ENCODE data around the gene CROCC. TPM values are rescaled to one million over a fixed set of nuclear protein-coding genes. Genes with fewer than 3 reads are reported as not detected.
"Not testable (repeated sequence)": the region's sequence is repeated elsewhere in the genome, so short reads cannot be mapped to it uniquely, and the experiment has no call there.

Gene CROCC
- total RNA-seq, 1 experiment from 2014 or later, result 21.7 TPM

- not testable (repeated sequence) for H3K4me1 ChIP-seq (replicated peaks); DNase-seq (ENCODE audit: low read depth in 1 of 2, low spot score in 2 of 2); H3K27ac ChIP-seq; H3K36me3 ChIP-seq; H3K27me3 ChIP-seq (replicated peaks); H3K9me3 ChIP-seq (replicated peaks); H3K4me3 ChIP-seq
These were observed 7.7 kb downstream of the CROCC start for GRCh38 chr1:16929146-16930041.

- not testable (repeated sequence) for H3K9me3 ChIP-seq (replicated peaks); DNase-seq (ENCODE audit: low read depth in 1 of 2, low spot score in 2 of 2); H3K27me3 ChIP-seq (replicated peaks); H3K27ac ChIP-seq; H3K36me3 ChIP-seq; H3K4me3 ChIP-seq; H3K4me1 ChIP-seq (replicated peaks)
These were observed 9.6 kb downstream of the CROCC start for GRCh38 chr1:16931206-16931934.

GRCh38 chr1:16933945-16934344, 12.2 kb downstream of the CROCC start:
- H3K36me3 ChIP-seq; H3K27ac ChIP-seq; H3K27me3 ChIP-seq (replicated peaks); H3K4me3 ChIP-seq; DNase-seq (ENCODE audit: low read depth in 1 of 2, low spot score in 2 of 2); H3K9me3 ChIP-seq (replicated peaks); H3K4me1 ChIP-seq (replicated peaks): not testable (repeated sequence)

- H3K4me3 ChIP-seq; H3K9me3 ChIP-seq (replicated peaks); H3K27me3 ChIP-seq (replicated peaks); DNase-seq (ENCODE audit: low read depth in 1 of 2, low spot score in 2 of 2); H3K27ac ChIP-seq; H3K4me1 ChIP-seq (replicated peaks); H3K36me3 ChIP-seq: not testable (repeated sequence)
These were observed 14.8 kb downstream of the CROCC start for GRCh38 chr1:16936580-16936979.

- Histone ChIP-seq H3K4me1 (replicated peaks) (no peaks in the 10 kb centered on the region), H3K27ac (no peak overlapping the region), H3K27me3 (replicated peaks) (no peaks in the 10 kb centered on the region), H3K9me3 (replicated peaks) (no peaks in the 10 kb centered on the region), H3K4me3 (no peak overlapping the region), H3K36me3 (no peaks in the 10 kb centered on the region)
- no peak for DNase-seq (ENCODE audit: low read depth in 1 of 2, low spot score in 2 of 2)
These were observed 16.9 kb downstream of the CROCC start for GRCh38 chr1:16938351-16939321.

- not testable (repeated sequence) for H3K36me3 ChIP-seq; H3K4me3 ChIP-seq; DNase-seq (ENCODE audit: low read depth in 1 of 2, low spot score in 2 of 2); H3K9me3 ChIP-seq (replicated peaks); H3K4me1 ChIP-seq (replicated peaks); H3K27me3 ChIP-seq (replicated peaks); H3K27ac ChIP-seq
These were observed 17.9 kb downstream of the CROCC start for GRCh38 chr1:16939386-16940180.

- Histone ChIP-seq H3K27ac (no peak overlapping the region), H3K4me1 (replicated peaks) (no peaks in the 10 kb centered on the region), H3K36me3 (no peaks in the 10 kb centered on the region), H3K27me3 (replicated peaks) (no peaks in the 10 kb centered on the region), H3K9me3 (replicated peaks) (no peaks in the 10 kb centered on the region), H3K4me3 (no peak overlapping the region)
- no peak for DNase-seq (ENCODE audit: low read depth in 1 of 2, low spot score in 2 of 2)
These were observed 22.3 kb downstream of the CROCC start for GRCh38 chr1:16944038-16944437.

- not testable (repeated sequence) for H3K36me3 ChIP-seq; H3K9me3 ChIP-seq (replicated peaks); H3K4me3 ChIP-seq; H3K4me1 ChIP-seq (replicated peaks); DNase-seq (ENCODE audit: low read depth in 1 of 2, low spot score in 2 of 2); H3K27me3 ChIP-seq (replicated peaks); H3K27ac ChIP-seq
These were observed 23.8 kb downstream of the CROCC start for GRCh38 chr1:16945512-16945911.

GRCh38 chr1:16946185-16946584, 24.5 kb downstream of the CROCC start:
- H3K27me3 ChIP-seq (replicated peaks); H3K36me3 ChIP-seq; H3K4me3 ChIP-seq; H3K27ac ChIP-seq; H3K9me3 ChIP-seq (replicated peaks); DNase-seq (ENCODE audit: low read depth in 1 of 2, low spot score in 2 of 2); H3K4me1 ChIP-seq (replicated peaks): not testable (repeated sequence)

GRCh38 chr1:16946646-16947045, 24.9 kb downstream of the CROCC start:
- Histone ChIP-seq H3K27ac (no peak overlapping the region), H3K4me1 (replicated peaks) (no peaks in the 10 kb centered on the region), H3K27me3 (replicated peaks) (no peaks in the 10 kb centered on the region), H3K36me3 (no peaks in the 10 kb centered on the region), H3K4me3 (no peak overlapping the region), H3K9me3 (replicated peaks) (no peaks in the 10 kb centered on the region)
- DNase-seq (ENCODE audit: low read depth in 1 of 2, low spot score in 2 of 2), result no peak

GRCh38 chr1:16948282-16948891, 26.7 kb downstream of the CROCC start:
- not testable (repeated sequence) for DNase-seq (ENCODE audit: low read depth in 1 of 2, low spot score in 2 of 2); H3K9me3 ChIP-seq (replicated peaks); H3K27ac ChIP-seq; H3K27me3 ChIP-seq (replicated peaks); H3K4me3 ChIP-seq; H3K4me1 ChIP-seq (replicated peaks); H3K36me3 ChIP-seq

GRCh38 chr1:16949026-16949425, 27.3 kb downstream of the CROCC start:
- H3K9me3 ChIP-seq (replicated peaks); H3K27ac ChIP-seq; H3K36me3 ChIP-seq; H3K27me3 ChIP-seq (replicated peaks); H3K4me3 ChIP-seq; DNase-seq (ENCODE audit: low read depth in 1 of 2, low spot score in 2 of 2); H3K4me1 ChIP-seq (replicated peaks): not testable (repeated sequence)

- not testable (repeated sequence) for H3K27ac ChIP-seq; H3K4me3 ChIP-seq; DNase-seq (ENCODE audit: low read depth in 1 of 2, low spot score in 2 of 2); H3K27me3 ChIP-seq (replicated peaks); H3K36me3 ChIP-seq; H3K4me1 ChIP-seq (replicated peaks); H3K9me3 ChIP-seq (replicated peaks)
These were observed 30.6 kb downstream of the CROCC start for GRCh38 chr1:16952376-16952775.
